Activated B cell treated with CpG ODN at 0.5 μM for 24 hours (primary cell): ENCODE results near the gene SAMD4A. TPM values are rescaled to one million over a fixed set of nuclear protein-coding genes. Genes with fewer than 3 reads are reported as not detected.
A peak's percentile ranks its signal among the peaks of the same experiment; 100 is the strongest.

Experiments
- ATAC-seq: fragments of 200-7000 bp; cut with Tn5 transposase; one replicate; pipeline ENCODE4 v1.10.0; 2021; ENCODE audit warnings: low read depth, mild to moderate bottlenecking, moderate library complexity
- CTCF ChIA-PET: fragments of 350-600 bp; sonication (Branson Sonifier 250); formaldehyde crosslinking; loops from one replicate; lab custom pipeline; 2021; ENCODE audit warnings: antibody characterized with exemption; lab: Charles Lee
- POLR2A ChIA-PET: fragments of 350-600 bp; sonication (Branson Sonifier 250); formaldehyde crosslinking; loops from one replicate; lab custom pipeline; 2021; ENCODE audit warnings: antibody characterized with exemption; lab: Charles Lee
- DNase-seq: peaks from one replicate; pipeline ENCODE4 v3.0.0; 2022
- H3K27ac Mint-ChIP-seq: one replicate; pipeline ENCODE4 v1.8.0; 2020; ENCODE audit warnings: mixed read lengths
- H3K27me3 Mint-ChIP-seq: one replicate; pipeline ENCODE4 v1.8.0; 2021; ENCODE audit warnings: mixed read lengths
- H3K36me3 Mint-ChIP-seq: one replicate; pipeline ENCODE4 v1.8.0; 2021; ENCODE audit warnings: low read depth, mixed read lengths
- H3K4me1 Mint-ChIP-seq: one replicate; pipeline ENCODE4 v1.8.0; 2021; ENCODE audit warnings: mixed read lengths
- H3K4me3 Mint-ChIP-seq: one replicate; pipeline ENCODE4 v1.8.0; 2020; ENCODE audit warnings: mild to moderate bottlenecking, mixed read lengths
- H3K9me3 Mint-ChIP-seq: one replicate; pipeline ENCODE4 v1.8.0; 2020; ENCODE audit warnings: mixed read lengths
- intact Hi-C: fragments of 100-400 bp; cut with micrococcal nuclease; formaldehyde crosslinking; loops from one replicate; pipeline ENCODE4 v1.15.1; 2024
- total RNA-seq: library from RNA; stranded (reverse); gene quantifications from 2 replicates; pipeline ENCODE4 v1.2.3, GENCODE V29; 2022
- TF ChIP-seq, protein P1 (sequence below): fragments of 200-600 bp; IDR thresholded peaks from one replicate; pipeline ENCODE4 v1.8.0; 2022; ENCODE audit warnings: antibody characterized with exemption, mild to moderate bottlenecking

Gene SAMD4A
- total RNA-seq, 1 donor from 2014 or later = 8.7 TPM

DNA sequence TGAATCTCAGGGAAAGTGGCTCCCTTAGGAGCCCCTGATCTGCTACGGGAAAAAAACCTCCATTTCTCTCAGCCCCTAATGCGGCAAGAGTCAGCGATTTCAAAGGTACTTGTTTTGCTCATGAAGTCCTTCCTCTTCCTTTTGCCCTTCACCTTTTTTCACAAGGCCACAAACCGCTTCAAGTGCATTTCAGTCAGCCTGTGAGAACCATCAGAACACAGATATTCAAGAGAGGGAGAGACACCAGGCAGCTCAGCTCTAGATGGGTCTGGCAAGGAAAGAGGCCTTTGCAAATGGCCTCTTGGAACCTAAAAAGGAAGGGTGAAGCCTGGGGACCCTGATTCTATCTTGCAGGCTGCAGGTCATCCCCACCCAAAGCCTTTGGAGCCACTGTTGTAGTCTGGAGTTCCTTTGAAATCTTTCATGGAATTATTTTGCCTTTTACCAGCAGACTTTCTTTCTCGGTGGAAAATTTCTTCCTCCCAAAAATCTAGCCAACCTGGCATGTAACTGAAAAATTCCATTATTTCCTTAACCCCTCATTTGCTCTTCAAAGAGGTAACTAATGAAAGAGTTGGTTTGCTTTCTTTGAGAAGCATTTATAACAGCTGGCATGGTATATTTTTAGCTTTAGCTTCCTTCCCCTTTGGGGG, 145.0 kb downstream of the SAMD4A start:
- DNase-seq = no peak
- intact Hi-C loops = loop anchor here (5.0 kb wide), 1 partner anchor 60 kb away; no protein-coding TSS in a partner anchor
- CTCF ChIA-PET = no interaction called here
- TF ChIP-seq, protein P1, sequence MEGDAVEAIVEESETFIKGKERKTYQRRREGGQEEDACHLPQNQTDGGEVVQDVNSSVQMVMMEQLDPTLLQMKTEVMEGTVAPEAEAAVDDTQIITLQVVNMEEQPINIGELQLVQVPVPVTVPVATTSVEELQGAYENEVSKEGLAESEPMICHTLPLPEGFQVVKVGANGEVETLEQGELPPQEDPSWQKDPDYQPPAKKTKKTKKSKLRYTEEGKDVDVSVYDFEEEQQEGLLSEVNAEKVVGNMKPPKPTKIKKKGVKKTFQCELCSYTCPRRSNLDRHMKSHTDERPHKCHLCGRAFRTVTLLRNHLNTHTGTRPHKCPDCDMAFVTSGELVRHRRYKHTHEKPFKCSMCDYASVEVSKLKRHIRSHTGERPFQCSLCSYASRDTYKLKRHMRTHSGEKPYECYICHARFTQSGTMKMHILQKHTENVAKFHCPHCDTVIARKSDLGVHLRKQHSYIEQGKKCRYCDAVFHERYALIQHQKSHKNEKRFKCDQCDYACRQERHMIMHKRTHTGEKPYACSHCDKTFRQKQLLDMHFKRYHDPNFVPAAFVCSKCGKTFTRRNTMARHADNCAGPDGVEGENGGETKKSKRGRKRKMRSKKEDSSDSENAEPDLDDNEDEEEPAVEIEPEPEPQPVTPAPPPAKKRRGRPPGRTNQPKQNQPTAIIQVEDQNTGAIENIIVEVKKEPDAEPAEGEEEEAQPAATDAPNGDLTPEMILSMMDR = no peak
- Mint-ChIP-seq H3K36me3 (no peaks in the 10 kb centered on the region), H3K27ac (peak overlapping the region; percentile 77), H3K4me1 (peaks cover 27% of the 10 kb centered on the region), H3K27me3 (no peaks in the 10 kb centered on the region), H3K9me3 (peaks cover 3% of the 10 kb centered on the region), H3K4me3 (peak overlapping the region; percentile 63)
- POLR2A ChIA-PET = no interaction called here
- peak; percentile 28 for ATAC-seq

DNA sequence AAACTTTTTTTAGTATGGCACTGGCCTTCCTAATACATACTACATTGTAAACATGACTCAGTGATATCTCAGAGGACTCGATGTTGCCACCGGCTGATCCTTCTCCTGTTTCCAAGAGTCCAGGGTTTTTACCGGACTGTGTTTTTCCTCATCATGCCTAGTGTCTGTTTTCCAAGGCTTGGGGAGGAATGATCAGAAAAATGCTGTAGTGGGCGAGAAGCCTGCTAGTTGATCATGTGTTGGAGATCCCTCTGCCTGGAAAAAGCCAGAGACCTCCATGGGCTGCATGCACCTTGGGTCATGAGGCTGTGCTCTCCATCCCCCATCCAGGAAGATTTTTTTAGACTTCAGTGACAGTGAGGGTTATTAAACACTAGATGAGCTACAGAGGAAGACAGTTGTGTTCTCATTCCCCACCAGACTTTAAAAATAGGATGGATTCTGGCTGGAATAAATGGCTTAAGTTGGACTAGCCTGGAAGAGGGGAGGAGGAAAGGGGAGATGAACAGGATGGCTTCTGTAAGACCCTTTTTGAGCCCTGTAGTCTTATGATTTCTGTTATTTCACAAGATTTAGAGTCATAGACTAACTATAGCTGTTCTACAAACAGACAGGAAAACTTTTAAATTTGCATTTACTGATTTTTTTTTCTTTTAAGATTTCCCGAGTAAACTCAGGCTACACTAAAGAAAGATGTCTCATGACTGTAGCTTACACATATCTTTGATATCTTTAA, 145.7 kb downstream of the SAMD4A start:
- Mint-ChIP-seq H3K27ac (peak overlapping the region; percentile 77), H3K27me3 (no peaks in the 10 kb centered on the region), H3K36me3 (no peaks in the 10 kb centered on the region), H3K9me3 (peaks cover 3% of the 10 kb centered on the region), H3K4me1 (peaks cover 27% of the 10 kb centered on the region), H3K4me3 (peak overlapping the region; percentile 63)
- intact Hi-C loops = loop anchor here (5.0 kb wide), 1 partner anchor 60 kb away; no protein-coding TSS in a partner anchor
- ChIA-PET POLR2A (no interaction called here), CTCF (no interaction called here)
- ATAC-seq (no peak), DNase-seq (no peak)
- TF ChIP-seq, protein P1 = no peak

DNA sequence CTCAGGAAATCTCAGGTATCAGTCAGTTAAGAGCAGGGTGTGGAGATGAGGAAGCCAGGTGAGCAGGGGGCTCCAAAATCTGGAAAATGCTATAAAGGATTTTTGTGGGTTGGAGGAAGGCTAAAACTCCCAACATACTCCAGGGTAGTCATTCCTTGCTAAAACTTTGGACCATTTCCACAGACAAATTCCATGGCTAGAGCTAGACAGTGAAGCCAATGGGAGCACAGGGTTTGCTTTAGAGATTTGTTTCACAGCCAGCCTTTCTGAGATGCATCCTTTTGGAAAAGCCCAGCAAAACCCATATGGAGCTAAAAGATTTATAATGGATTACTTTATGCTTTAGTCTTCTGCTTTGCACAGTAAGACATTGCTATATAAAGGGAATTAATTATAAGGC, 146.5 kb downstream of the SAMD4A start:
- ATAC-seq (no peak), DNase-seq (no peak)
- CTCF ChIA-PET = no interaction called here
- H3K36me3 Mint-ChIP-seq = no peaks in the 10 kb centered on the region
- intact Hi-C loops = loop anchor here (5.0 kb wide), 1 partner anchor 61 kb away; no protein-coding TSS in a partner anchor
- no peak overlapping the region for H3K27ac Mint-ChIP-seq
- H3K4me1 Mint-ChIP-seq = peaks cover 27% of the 10 kb centered on the region
- H3K4me3 Mint-ChIP-seq = no peak overlapping the region
- H3K27me3 Mint-ChIP-seq = no peaks in the 10 kb centered on the region
- TF ChIP-seq, protein P1 = no peak
- POLR2A ChIA-PET = no interaction called here
- peaks cover 3% of the 10 kb centered on the region for H3K9me3 Mint-ChIP-seq

DNA sequence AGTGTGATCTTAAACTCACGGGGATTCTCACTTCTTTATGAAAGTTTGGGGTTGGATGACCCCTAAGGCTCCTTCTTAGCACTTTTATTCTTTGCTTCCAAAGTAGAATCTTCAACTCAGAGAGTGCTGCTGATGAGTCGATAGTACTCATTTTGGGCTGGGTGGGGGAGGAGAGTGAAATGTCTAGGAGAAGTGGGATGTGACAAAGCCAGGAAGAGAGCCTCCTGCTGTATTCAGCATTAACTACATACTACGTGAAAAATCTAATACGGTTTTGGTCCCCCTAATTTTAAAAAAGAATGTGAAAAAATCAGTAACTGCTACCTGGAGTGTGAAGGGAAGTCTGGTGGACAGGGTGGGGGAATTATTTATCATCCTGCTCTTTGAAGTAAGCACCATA, 148.3 kb downstream of the SAMD4A start:
- POLR2A ChIA-PET = no interaction called here

More for the DNA sequence above, 148.3 kb downstream of the SAMD4A start:
- TF ChIP-seq, protein P1 = no peak
- CTCF ChIA-PET = no interaction called here
- H3K9me3 Mint-ChIP-seq = peaks cover 3% of the 10 kb centered on the region
- H3K4me1 Mint-ChIP-seq = peaks cover 27% of the 10 kb centered on the region
- H3K27ac Mint-ChIP-seq = no peak overlapping the region
- intact Hi-C loops = no loop called here
- no peaks in the 10 kb centered on the region for H3K27me3 Mint-ChIP-seq
- peaks cover 2% of the 10 kb centered on the region for H3K36me3 Mint-ChIP-seq
- ATAC-seq (no peak), DNase-seq (no peak)
- no peak overlapping the region for H3K4me3 Mint-ChIP-seq
